Liver (tissue), 9 donors: ENCODE data around the gene PHF24. TPM values are rescaled to one million over a fixed set of nuclear protein-coding genes. Genes with fewer than 3 reads are reported as not detected.
A peak's percentile ranks its signal among the peaks of the same experiment; 100 is the strongest.

Experiments
- DNase-seq: peaks from one replicate; pipeline ENCODE4 v3.0.0-alpha.2; 2017; ENCODE audit warnings: low spot score
- H3K27ac ChIP-seq, 2 donors: one replicate each; pipeline ENCODE4 v1.7.0; 2013; ENCODE audit warnings: inconsistent platforms in 2 of 2, low read length in 2 of 2, control low read depth in 1 of 2, low read depth in 1 of 2, mild to moderate bottlenecking in 1 of 2
- H3K27me3 ChIP-seq, 4 donors: one replicate each; pipeline versions ENCODE4 v1.6.1 to v1.7.0; 2013; ENCODE audit warnings: low read length in 3 of 4, inconsistent platforms in 1 of 4, mild to moderate bottlenecking in 1 of 4, moderate library complexity in 1 of 4; ENCODE audit not compliant: control insufficient read depth in 4 of 4, insufficient read depth in 4 of 4
- H3K36me3 ChIP-seq, 4 donors: one replicate each; pipeline versions ENCODE4 v1.6.1 to v1.7.0; 2013; ENCODE audit warnings: low read length in 3 of 4, mild to moderate bottlenecking in 3 of 4, low read depth in 1 of 4, moderate library complexity in 1 of 4; ENCODE audit not compliant: control insufficient read depth in 4 of 4, insufficient read depth in 3 of 4
- H3K4me1 ChIP-seq, 4 donors: one replicate each; pipeline versions ENCODE4 v1.6.1 to v1.7.0; 2013; ENCODE audit warnings: low read length in 3 of 4, mild to moderate bottlenecking in 3 of 4, moderate library complexity in 1 of 4; ENCODE audit not compliant: control insufficient read depth in 4 of 4, insufficient read depth in 4 of 4
- H3K4me3 ChIP-seq, 3 donors: one replicate each; pipeline versions ENCODE4 v1.6.1 to v1.7.0; 2013; ENCODE audit warnings: low read length in 3 of 3, control low read depth in 1 of 3, low read depth in 1 of 3, mild to moderate bottlenecking in 1 of 3
- H3K9ac ChIP-seq, 2 donors: one replicate each; pipeline ENCODE4 v1.7.0; 2013; ENCODE audit warnings: low read length in 2 of 2, mild to moderate bottlenecking in 2 of 2, moderate library complexity in 2 of 2, control low read depth in 1 of 2, low read depth in 1 of 2
- H3K9me3 ChIP-seq, 4 donors: one replicate each; pipeline versions ENCODE4 v1.6.1 to v1.7.0; 2013; ENCODE audit warnings: low read length in 3 of 4; ENCODE audit not compliant: control insufficient read depth in 4 of 4
- ATF3 ChIP-seq: IDR thresholded peaks from 2 replicates; pipeline ENCODE4 v1.6.1; 2016; ENCODE audit warnings: antibody characterized with exemption
- FOXA1 ChIP-seq: IDR thresholded peaks from 2 replicates; pipeline ENCODE4 v1.6.1; 2016; ENCODE audit warnings: antibody characterized with exemption
- FOXA2 ChIP-seq: IDR thresholded peaks from 2 replicates; pipeline ENCODE4 v1.6.1; 2016; ENCODE audit warnings: antibody characterized with exemption
- GABPA ChIP-seq, 2 donors: IDR thresholded peaks in 1 of 2; conservative IDR thresholded peaks in 1 of 2; 2 replicates each; pipeline ENCODE4 v1.6.1; 2016; ENCODE audit warnings: antibody characterized with exemption in 2 of 2, mild to moderate bottlenecking in 1 of 2, moderate library complexity in 1 of 2
- HNF4A ChIP-seq, 2 donors: conservative IDR thresholded peaks; 2 replicates each; pipeline ENCODE4 v1.6.1; 2016; ENCODE audit warnings: antibody characterized with exemption in 2 of 2, mild to moderate bottlenecking in 2 of 2
- HNF4G ChIP-seq: IDR thresholded peaks from 2 replicates; pipeline ENCODE4 v1.6.1; 2016; ENCODE audit warnings: antibody characterized with exemption
- JUND ChIP-seq, 2 donors: IDR thresholded peaks; 2 replicates each; pipeline ENCODE4 v1.6.1; 2016; ENCODE audit warnings: antibody characterized with exemption in 2 of 2
- MAX ChIP-seq: IDR thresholded peaks from 2 replicates; pipeline ENCODE4 v1.6.1; 2016; ENCODE audit warnings: antibody characterized with exemption
- NR2F2 ChIP-seq: IDR thresholded peaks from 2 replicates; pipeline ENCODE4 v1.6.1; 2016; ENCODE audit warnings: antibody characterized with exemption
- RAD21 ChIP-seq, 2 donors: IDR thresholded peaks; 2 replicates each; pipeline ENCODE4 v1.6.1; 2016; ENCODE audit warnings: antibody characterized with exemption in 2 of 2, mild to moderate bottlenecking in 2 of 2
- RXRA ChIP-seq, 2 donors: IDR thresholded peaks; 2 replicates each; pipeline ENCODE4 v1.6.1; 2017 to 2018; ENCODE audit warnings: antibody characterized with exemption in 2 of 2, mild to moderate bottlenecking in 1 of 2
- SP1 ChIP-seq: IDR thresholded peaks from 2 replicates; pipeline ENCODE4 v1.6.1; 2018; ENCODE audit warnings: antibody characterized with exemption, mild to moderate bottlenecking
- TAF1 ChIP-seq: conservative IDR thresholded peaks from 2 replicates; pipeline ENCODE4 v1.6.1; 2016; ENCODE audit warnings: antibody characterized with exemption, mild to moderate bottlenecking
- YY1 ChIP-seq: IDR thresholded peaks from 2 replicates; pipeline ENCODE4 v1.6.1; 2016; ENCODE audit warnings: antibody characterized with exemption, mild to moderate bottlenecking
- WGBS: extraction: QIAGEN DNeasy Blood & Tissue Kit; methylation state at CpG from one replicate; pipeline ENCODE4 v1.1.7; 2013; 5-methylcytosine and 5-hydroxymethylcytosine counted together
- polyA plus RNA-seq, 2 donors: library from polyadenylated mRNA; stranded (reverse) in 1 of 2; unstranded in 1 of 2; fragments of 200-250 nt in 1 of 2; fragments of >200 nt in 1 of 2; fragmentation: Nextera tagmentation in 1 of 2; extraction: Ambion mirVana in 1 of 2; gene quantifications; one replicate each; pipeline versions ENCODE4 v1.2.1 to v1.2.3, GENCODE V29; 2013 to 2015
- total RNA-seq, 2 donors: library from RNA; depleted of rRNA; stranded (reverse); fragments of >200 nt; gene quantifications; one replicate each; pipeline ENCODE4 v1.2.3, GENCODE V29; 2014
- TF ChIP-seq, protein P1 (sequence below): fragments of 150-350 bp; IDR thresholded peaks from 2 replicates; pipeline ENCODE4 v1.5.1; 2017; ENCODE audit warnings: improper control_type of control experiment, low read depth, low read length; ENCODE audit not compliant: missing input control
- TF ChIP-seq, protein P2 (sequence below): IDR thresholded peaks from 2 replicates; pipeline ENCODE4 v1.6.1; 2016; ENCODE audit warnings: antibody characterized with exemption, mild to moderate bottlenecking
- donor health status: healthy.
- donor health status: healthy.
- donor health status: healthy.
- donor health status: healthy.
- donor health status: healthy.

PHF24 gene
- total and polyA plus RNA-seq, 4 donors: 0.01 to 0.17 (median 0.04) TPM

DNA sequence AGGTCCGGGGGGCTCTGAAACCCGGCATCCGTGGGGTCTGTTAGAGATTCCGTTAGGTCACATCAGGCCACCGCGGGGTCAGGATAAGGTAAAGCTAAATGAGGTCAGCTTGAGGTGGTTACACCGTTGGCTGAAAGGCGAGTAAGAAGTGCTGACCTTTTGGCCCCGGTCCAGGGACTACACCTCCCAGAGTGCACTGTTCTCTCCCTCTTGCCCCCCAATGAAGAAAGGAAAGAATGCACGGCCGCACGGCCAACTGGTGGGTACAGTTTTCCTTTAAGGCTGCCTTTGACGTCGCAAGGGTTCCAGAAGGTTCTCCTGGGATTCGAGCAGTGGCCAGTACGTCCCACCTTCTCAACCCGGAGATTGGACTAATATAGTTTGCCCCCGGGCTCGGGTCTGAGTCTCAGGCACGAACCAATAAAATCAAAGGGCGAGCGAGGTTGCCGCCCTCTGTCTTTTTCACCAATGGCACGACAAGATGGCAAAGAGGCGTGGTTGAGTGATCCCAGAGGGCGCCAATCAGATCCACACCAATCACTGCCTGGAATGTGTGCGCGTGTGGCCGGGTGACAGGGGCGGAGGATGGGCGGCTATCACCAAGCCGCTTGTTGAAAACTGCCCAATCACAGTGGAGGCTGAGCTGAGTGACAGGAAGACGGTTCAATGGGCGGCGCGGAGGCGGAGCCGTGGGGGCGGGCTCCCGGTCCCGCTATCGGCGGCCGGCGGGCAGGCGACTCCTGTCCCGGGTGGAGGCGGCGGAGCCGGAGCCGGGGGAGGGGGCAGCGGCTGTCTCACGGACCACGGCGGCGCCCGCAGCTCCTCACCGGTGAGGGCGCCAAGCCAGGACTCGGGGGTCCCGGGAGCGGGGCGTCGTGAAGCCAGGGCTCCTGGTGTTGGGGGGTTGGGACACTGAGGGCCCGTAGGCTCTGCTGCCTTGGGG, 31.2 kb downstream of the PHF24 start, which contains the start of gene DNAJB5:
DNAJB5 (plus strand) TSS at position 743 of the 943 bp plus-strand sequence. CDS start 886 bp downstream, outside the sequence.
- Histone ChIP-seq H3K4me1 (peaks cover 2 to 20% (median 6%) of the 10 kb centered on the region in 4 donors), H3K9ac (peak within 1 kb of the TSS; percentile 78 to 84), H3K27ac (peak within 1 kb of the TSS; percentile 78 to 91), H3K4me3 (peak within 1 kb of the TSS; percentile 82 to 90 (median 84)), H3K27me3 (no peaks in the 10 kb centered on the region), H3K9me3 (no peaks in the 10 kb centered on the region), H3K36me3 (no peaks in the 10 kb centered on the region)
- TF ChIP-seq, protein P1, sequence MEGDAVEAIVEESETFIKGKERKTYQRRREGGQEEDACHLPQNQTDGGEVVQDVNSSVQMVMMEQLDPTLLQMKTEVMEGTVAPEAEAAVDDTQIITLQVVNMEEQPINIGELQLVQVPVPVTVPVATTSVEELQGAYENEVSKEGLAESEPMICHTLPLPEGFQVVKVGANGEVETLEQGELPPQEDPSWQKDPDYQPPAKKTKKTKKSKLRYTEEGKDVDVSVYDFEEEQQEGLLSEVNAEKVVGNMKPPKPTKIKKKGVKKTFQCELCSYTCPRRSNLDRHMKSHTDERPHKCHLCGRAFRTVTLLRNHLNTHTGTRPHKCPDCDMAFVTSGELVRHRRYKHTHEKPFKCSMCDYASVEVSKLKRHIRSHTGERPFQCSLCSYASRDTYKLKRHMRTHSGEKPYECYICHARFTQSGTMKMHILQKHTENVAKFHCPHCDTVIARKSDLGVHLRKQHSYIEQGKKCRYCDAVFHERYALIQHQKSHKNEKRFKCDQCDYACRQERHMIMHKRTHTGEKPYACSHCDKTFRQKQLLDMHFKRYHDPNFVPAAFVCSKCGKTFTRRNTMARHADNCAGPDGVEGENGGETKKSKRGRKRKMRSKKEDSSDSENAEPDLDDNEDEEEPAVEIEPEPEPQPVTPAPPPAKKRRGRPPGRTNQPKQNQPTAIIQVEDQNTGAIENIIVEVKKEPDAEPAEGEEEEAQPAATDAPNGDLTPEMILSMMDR: no peak
- TF ChIP-seq ATF3 (no peak), SP1 (peak; percentile 99), RXRA (IDR thresholded peaks at IDR 0.05) (peak; percentile 79 to 94), GABPA (IDR thresholded peaks at IDR 0.05 in 1 of 2, conservative IDR thresholded peaks at IDR 0.05 in 1 of 2) (peak in 1 of 2 donors; percentile 43), MAX (peak; percentile 54), FOXA2 (no peak), NR2F2 (peak; percentile 93), HNF4A (conservative IDR thresholded peaks at IDR 0.05) (peak; percentile 43 to 77), TAF1 (peak; percentile 88), RAD21 (IDR thresholded peaks at IDR 0.05) (peak in 1 of 2 donors; percentile 31), FOXA1 (no peak), HNF4G (no peak), JUND (IDR thresholded peaks at IDR 0.05) (peak in 1 of 2 donors; percentile 14), YY1 (peak; percentile 58)
- TF ChIP-seq, protein P2, sequence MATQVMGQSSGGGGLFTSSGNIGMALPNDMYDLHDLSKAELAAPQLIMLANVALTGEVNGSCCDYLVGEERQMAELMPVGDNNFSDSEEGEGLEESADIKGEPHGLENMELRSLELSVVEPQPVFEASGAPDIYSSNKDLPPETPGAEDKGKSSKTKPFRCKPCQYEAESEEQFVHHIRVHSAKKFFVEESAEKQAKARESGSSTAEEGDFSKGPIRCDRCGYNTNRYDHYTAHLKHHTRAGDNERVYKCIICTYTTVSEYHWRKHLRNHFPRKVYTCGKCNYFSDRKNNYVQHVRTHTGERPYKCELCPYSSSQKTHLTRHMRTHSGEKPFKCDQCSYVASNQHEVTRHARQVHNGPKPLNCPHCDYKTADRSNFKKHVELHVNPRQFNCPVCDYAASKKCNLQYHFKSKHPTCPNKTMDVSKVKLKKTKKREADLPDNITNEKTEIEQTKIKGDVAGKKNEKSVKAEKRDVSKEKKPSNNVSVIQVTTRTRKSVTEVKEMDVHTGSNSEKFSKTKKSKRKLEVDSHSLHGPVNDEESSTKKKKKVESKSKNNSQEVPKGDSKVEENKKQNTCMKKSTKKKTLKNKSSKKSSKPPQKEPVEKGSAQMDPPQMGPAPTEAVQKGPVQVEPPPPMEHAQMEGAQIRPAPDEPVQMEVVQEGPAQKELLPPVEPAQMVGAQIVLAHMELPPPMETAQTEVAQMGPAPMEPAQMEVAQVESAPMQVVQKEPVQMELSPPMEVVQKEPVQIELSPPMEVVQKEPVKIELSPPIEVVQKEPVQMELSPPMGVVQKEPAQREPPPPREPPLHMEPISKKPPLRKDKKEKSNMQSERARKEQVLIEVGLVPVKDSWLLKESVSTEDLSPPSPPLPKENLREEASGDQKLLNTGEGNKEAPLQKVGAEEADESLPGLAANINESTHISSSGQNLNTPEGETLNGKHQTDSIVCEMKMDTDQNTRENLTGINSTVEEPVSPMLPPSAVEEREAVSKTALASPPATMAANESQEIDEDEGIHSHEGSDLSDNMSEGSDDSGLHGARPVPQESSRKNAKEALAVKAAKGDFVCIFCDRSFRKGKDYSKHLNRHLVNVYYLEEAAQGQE: peak; percentile 86
- under 1% methylated on average over 65 of the region's 65 CpGs for WGBS
- peak; percentile 94 for DNase-seq
